ENCODE measurements around the gene CLN3.
"Not testable (repeated sequence)": the region's sequence is repeated elsewhere in the genome, so short reads cannot be mapped to it uniquely, and the experiment has no call there.

Gene CLN3

DNA sequence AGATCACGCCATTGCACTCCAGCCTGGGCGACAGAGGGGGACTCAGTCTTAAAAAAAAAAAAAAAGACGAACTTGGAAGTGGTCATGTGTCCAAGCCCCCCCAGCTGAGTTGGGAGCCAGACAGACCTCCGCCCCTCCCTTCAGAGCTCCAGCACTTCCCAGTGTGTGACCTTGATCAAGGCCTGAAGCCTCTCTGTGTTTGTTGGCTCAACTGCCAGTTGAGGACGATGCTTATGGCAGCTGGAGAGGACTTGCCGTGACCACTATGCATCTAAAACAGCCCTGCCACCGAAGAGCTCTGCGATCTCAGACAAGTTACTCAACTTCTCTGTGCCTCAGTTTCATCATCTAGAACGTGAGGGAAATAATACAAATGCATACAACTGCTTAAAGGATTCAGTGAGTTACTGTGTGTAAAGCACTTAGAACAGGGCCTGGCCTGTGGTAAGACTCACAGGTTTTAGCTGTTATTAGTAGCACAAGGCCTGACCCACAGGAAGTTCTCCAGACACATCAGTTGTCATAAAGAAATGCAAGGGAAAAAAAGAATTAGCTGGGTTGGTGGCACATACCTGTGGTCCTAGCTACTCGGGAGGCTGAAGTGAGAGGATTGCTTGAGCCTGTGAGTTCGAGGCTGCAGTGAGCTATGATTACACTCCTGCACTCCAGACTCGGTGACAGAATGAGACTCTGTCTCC, 21.8 kb upstream of the CLN3 start:
- DNase-seq: peak; percentile 20

DNA sequence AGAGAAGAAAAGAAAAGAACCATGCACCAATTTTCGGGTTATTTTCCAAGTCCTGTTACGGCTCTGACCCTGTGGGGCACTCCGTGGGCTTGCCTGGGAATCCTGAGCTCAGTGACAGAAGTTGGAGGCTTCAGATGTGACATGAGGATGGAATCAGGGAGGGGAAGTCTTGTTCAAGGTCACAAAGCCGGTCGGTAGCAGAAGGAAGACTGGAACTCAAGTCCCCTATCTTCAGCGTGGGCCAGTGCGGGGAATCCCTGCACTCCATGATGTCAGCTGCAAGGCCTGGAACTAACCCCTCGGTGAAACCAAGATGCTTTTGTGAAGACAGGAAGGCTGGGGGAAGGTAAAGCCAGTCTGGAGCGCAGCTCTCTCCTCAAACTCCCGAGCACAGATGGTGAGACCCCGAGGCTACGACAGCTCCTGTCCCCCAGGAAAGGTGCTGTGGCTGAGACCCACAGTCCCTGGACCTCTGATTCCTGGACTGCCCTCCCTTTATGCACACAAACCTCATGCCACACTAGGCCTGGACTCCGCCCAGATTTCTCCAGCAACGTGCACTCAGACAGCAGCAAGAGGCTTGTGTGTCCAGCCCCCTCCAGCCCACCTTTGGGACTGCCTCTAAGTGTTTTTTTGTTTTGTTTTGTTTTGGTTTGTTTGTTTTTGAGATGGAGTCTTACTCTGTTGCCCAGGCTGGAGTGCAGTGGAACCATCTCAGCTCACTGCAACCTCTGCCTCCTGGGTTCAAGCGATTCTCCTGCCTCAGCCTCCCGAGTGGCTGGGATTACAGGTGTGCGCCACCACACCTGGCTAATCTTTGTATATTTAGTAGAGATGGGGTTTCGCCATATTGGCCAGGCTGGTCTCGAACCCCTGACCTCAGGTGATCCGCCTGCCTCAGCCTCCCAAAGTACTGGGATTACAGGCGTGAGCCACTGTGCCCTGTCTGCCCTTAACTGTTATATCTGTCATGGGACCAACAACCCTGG, 20.2 kb upstream of the CLN3 start:
- no peak for DNase-seq

DNA sequence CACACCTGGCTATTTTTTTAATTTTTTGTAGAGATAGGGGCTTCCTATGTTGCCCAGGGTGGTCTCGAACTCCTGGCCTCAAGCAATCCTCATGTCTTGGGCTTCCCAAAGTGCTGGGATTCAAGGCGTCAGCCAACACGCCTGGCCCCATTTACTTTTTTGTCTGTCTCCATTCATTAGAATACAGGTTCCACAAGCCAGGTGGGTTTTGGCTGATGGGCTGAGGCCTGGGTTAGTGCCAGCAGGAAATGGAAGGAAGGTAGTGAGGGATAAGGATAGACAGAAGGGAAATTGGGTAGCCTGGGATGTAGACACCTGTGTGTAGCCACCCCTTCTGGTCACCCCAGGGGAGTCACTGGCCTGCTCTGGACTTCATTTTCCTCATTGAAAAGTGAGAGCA, 19.2 kb upstream of the CLN3 start:
- no peak for DNase-seq

DNA sequence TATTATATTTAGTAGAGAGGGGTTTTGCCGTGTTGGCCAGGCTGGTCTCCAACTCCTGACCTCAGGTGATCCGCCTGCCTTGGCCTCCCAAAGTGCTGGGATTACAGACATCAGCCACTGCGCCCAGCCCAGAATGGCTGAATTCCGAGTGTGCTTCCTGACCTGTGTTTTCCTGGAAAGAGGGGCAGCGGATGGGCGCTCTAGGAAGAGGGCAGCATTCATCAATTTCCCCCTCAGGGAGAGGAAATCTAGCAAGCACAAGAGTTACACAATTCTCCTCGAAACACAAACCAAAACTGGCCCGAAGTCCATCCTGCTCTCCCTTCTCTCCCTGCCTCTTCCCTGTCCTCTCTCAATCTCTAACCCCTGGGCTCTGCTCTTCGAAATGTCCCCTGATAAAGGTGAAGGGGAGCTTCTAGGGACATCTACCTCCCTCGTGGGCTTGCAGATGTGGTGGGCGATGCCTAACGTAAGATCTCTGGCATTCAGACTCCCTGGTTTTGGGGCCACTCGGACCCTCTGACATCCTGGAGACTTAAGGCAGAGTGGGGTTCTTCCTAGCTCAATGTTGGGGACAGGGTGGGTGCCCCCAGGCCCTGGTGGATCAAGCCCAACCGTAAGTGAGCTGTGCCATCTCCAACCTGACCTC, 13.7 kb upstream of the CLN3 start:
- no peak for DNase-seq

DNA sequence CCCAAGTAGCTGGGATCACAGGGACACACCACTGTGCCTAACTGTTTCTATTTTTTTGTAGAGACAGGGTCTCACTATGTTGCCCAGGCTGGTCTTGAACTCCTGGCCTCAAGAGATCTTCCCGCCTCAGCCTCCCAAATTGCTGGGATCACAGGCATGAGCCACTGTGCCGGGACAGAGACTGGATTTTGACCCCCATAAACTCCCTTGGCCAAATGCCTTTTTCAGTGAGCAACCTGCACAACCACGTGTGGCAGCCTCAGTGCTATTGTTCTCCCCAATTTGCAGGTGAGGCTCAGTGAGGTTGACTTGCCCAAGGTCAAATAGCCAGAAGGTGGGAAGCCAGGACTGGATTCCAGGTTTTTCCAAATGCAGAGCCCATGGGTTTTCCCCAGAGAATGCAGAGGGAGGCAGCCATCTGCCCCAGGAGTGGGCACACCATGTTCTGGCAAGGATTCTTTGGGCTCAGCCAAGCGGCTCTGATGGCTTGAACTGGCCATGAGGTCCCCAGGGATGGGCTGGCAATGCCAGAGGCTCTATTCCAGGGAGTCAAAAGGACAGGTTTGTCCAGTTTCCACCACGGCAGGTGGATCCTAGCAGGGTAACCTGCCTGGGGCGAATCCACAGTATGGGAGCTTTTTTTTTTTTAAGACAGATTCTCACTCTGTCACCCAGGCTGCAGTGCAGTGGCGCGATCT, 13.0 kb upstream of the CLN3 start:
- no peak for DNase-seq

DNA sequence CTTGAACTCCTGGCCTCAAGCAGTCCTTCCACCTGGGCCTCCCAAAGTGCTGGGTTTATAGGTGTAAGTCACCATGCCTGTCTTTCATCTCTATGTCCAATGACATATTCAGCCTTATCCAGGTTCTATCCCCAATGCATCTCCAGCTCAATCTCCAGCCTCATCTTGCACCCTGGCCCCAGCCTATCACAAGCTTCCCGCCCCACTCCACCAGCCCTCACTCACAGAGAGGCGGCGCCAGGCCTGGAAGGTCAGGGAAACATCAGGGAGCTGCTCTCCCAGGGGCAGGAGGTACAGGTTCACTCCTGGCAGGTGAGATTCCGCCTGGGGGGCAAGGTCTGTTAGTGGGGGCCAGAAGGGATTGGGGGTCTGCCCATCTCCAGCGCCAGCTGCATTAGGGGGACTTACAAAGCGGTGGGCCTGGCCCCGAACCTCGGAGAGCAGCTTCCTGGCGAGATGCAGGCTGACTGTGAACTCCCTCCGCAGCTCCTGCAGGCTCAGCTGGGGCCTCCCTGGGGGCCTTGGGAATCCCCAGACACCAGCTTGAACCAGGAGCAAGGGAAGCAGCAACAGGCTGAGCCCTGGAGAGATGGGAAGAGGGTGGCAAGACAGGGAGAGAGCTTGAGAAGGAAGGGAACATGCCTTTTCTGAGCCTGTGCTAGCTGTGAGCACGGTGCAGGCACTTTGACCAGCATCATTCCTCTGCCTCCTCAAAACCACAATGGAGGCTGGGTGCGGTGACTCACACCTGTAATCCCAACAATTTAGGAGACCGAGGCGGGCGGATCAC, 11.8 kb upstream of the CLN3 start:
- no peak for DNase-seq

DNA sequence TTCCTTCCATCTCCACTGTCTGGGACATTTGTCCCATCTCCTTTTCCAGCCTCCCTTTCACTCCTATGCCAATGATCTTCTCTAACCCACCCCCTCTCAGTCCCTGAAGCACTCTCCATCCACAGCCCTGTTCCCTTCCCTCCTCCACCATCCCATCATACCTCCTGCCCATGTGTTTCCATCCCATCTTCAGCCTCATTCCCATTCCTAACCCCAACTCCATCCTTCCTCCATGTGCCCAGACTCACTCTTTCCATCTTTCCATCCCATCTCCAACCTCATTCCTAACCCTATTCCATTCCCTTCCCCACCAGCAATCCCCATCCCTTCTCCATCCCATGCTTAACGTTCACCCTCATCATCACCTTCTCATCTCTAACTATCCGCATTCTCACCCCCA, 10.4 kb upstream of the CLN3 start:
- DNase-seq: no peak

DNA sequence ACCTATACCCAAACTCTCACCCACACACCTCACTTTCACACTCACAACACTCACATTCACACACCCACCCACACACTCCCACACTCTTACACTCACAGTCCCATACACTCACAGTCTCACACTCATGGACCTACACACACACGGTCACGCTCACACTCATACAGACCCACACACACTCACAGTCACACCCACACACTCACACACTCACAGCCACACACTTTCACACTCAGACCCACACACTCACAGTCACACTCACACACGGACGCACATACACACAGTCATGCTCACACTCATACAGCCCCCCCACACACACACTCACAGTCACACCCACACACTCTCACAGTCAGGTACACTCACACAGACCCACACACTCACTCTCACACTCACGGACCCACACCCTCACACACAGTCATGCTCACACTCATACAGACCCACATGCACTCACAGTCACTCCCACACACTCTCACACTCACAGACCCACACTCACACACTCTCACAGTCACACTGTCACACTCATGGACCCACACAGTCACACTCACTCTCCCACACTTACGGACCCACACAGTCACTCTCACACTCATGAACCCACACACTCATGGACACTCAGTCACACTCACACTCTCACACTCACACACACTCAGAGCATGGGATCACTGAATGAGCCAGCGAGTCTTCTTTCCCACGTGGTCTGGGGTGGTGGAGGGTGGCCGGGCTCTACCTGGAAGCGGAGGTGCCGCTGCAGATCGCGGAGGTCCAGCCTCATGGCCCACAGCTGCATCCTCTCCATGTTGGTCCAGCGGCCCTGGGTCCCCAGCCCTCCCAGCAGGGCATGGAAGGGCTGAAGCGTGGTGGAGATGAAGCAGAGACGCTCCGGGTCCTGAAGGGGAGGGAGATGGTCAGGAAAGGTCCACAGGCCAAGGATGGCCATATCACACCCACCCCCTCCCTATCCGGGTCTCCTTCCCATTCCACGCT, 9.7 kb upstream of the CLN3 start:
- DNase-seq: no peak

DNA sequence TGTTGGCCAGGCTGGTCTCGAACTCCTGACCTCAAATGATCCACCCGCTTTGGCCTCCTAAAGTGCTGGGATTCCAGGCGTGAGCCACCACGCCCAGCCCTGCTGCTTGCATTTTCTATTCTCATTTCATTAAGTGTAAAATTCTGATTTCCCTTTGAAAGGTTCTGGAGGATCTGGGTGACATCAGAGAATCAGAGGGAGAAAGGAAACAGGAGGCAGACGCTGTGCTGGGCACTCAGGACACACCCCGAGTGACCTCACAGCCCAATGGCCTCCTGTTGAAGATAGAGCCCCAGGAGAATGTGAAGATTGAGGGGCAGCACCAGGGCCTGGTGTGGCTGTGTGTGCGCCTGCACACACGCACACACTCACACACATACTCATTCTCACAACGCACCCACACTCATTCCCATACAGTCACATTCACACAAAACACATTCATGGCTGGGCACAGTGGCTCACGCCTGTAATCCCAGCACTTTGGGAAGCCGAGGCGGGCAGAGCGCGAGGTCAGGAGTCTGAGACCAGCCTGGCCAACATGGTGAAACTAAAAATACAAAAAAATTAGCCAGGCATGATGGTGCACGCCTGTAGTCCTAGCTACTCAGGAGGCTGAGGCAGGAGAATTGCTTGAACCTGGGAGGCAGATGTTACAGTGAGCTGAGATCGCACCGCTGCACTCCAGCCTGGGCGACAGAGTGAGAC, 8.8 kb upstream of the CLN3 start:
- not testable (repeated sequence) for DNase-seq

DNA sequence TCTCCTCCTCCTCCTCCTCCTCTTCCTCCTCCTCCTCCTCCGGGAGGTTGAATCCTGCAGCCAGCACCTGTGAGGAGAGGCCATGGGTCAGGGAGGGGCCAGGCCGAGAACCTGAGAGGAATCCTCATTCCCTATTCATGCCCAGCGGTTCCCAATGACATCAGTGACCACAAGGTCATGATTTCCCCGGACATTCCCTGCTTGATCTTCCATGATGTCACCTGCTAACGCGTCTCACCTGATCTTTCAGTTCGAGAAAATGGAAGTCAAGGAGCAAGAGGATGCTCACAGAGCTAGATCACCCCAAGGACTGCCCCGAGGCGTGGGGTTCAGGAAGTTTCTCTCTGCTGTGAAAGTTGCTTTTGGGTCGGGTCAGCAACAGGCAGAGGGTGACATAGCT, 8.0 kb upstream of the CLN3 start:
- no peak for DNase-seq

DNA sequence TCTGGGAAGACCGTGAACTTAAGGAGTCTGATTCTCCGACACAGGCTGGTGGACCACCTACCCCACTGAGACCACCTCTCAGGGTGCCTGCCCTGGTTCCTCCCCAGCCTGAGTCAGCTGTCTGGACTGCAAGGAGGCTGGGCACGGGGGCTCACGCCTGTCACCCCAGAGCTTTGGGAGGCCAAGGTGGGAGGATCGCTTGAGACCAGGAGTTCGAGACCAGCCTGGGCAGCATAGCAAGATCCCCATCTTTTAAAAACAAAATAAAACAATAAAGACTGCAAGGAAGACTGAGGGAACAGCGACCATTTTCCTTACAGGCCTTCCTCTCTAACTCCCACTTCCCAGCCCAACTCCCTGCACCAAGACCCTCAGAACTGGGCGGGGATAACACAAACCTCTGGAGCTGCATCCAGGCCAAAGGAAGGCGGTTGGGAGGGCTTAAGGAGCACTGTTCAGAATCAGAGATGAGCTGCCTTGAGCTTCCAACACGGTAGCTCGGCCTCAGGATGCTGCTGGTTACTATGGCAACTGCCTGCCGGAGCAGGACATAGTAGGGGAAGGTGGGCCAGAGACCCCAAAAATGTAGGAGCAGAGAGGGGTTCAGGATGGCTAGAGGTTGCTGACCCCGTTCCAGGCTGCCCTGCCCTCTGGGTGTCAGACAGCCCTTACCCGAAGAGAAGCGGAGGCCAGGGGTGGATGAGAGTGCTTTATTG, 7.0 kb upstream of the CLN3 start:
- DNase-seq: no peak

DNA sequence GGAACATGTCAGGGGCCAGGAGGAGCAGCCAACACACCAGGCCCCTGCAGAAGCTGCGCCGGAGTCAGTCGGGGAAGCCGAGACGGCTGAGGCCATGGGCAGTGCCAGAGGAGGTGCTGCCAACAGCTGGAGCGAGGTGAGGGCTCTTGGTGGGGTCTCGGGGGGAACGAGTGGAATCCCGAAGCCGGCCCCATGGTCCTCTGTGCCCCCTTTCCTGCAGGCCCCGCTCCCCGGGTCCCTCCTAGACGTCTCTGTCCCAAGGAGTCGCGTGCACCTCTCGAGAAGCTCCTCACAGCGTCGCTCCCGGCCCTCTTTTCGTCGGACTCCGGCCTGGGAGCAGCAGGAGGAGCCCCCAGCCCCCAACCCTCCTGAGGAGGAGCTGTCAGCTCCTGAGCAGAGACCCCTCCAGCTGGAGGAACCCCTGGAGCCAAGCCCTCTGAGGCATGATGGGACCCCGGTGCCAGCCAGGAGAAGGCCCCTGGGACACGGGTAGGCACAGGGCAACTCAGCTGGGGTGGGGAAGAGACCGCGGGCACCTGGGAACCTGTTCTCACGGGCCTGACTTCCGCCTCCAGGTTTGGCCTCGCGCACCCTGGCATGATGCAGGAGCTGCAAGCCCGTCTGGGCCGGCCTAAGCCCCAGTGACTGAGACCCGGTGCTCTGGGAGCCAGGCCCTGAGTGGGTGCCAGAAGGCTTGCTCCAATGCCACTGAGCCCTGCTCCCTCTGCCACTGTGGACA, 6.2 kb upstream of the CLN3 start:
- no peak for DNase-seq

DNA sequence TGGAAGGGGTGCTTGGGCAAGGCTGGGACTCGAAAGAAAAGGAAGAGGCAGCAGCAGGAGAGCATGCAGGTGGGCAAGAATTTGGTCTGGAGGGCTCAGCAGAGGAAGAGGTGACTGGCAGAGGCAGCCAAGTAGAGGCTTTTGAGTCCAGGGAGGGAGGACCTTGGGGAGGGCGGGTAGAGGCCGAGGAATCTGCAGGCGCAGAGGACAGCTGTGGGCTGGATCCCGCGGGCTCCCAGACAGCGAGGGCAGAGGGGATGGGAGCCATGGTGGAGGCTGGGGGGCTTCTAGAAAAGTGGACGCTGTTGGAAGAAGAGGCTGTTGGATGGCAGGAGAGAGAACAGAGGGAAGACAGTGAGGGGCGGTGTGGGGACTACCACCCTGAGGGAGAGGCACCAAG, 5.5 kb upstream of the CLN3 start:
- no peak for DNase-seq

DNA sequence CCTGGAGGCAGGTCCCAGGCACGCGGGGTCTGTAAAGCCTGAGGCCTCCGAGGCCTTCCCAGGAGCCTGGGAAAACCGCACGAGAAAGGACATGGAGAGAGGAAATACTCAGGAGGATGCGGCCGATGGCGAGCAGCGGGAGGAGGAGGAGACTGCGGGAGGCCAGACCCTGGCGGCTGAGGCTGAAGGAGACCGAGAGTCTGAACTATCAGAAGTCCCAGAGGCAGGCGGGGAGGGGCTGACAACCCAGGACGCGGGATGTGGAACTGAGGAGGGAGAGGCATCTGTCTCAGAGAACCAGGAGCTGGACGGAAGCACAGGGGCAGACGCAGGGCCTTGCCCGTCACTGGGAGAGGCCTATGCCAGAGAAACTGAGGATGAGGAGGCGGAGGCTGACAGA, 5.0 kb upstream of the CLN3 start:
- DNase-seq: no peak

DNA sequence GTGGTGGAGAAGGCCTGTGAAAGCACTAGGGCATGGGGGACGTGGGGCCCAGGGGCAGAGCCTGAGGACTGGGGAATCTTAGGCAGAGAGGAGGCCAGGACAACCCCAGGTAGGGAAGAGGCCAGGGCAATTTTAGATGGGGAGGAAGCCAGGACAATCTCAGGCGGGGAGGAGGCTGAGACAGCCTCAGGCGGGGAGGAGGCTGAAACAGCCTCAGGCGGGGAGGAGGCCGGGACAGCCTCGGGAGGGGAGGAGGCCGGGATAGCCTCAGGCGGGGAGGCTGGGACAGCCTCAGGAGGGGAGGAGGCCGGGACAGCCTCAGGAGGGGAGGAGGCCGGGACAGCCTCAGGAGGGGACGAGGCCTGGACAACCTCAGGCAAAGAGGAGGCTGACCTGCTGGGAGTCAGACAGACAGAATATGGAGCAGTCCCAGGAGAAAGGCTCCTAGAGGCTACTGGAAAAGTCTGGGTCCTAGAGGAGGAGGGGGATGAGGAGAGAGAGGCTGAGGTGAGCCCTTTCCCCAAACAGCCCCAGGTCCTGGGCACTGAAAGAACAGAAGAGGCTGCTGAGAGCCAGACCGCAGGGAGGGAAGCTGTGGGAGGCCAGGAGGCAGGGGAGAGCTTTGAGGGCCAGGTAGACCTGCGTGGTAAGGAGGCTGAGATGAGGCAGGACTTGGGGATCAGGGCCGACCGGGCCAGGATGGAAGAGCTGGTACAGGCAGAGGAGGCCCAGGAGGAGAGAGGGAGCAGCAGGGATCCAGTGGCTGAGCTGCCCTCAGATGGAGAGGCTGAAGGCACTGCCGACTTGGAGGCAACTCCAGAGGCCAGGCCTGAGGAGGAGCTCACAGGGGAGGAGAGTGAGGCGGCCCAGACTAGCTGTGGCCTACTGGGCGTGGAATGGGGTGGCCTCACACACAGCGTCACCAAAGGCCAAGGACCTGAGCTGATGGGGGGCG, 4.2 kb upstream of the CLN3 start:
- DNase-seq: no peak

DNA sequence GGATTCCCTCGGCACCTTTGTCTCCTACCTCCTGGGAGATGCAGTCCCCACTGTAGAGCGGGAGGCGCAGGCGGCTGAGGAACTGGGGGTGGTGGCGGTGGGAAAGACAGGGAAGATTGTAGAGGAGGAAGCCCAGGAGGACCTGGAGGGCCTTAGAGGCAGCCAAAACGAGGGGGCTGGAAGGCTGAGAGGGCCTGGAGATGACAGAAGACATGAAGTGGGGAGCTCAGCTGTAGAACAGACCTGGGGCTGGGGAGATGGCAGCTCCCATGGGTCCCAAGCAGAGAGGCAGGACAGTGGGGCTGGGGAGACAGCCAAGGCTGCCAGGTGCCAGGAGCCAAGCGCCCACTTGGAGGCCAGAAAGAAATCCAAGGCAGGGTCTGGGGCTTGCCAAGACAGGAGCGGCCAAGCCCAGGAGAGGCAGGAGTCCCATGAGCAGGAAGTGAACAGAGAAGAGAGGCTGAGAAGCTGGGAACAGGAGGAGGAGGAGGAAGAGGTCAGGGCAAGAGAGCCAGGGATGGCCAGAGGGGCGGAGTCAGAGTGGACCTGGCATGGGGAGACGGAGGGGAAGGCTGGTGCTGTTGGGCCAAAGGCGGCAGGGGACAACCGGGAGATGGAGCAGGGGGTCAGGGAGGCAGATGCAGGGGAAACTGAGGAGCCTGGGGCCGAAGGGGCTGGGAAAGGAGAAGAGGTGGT, 3.4 kb upstream of the CLN3 start:
- no peak for DNase-seq
